SHP77 treated with DMSO at 0.1 percent for 48 hours (cell line): Measurements from ENCODE around the gene ANKMY1.

Source experiments
- DNase-seq: peaks from one replicate; lab custom pipeline; 2025; lab: John Stamatoyannopoulos, UW

ANKMY1 gene

DNA sequence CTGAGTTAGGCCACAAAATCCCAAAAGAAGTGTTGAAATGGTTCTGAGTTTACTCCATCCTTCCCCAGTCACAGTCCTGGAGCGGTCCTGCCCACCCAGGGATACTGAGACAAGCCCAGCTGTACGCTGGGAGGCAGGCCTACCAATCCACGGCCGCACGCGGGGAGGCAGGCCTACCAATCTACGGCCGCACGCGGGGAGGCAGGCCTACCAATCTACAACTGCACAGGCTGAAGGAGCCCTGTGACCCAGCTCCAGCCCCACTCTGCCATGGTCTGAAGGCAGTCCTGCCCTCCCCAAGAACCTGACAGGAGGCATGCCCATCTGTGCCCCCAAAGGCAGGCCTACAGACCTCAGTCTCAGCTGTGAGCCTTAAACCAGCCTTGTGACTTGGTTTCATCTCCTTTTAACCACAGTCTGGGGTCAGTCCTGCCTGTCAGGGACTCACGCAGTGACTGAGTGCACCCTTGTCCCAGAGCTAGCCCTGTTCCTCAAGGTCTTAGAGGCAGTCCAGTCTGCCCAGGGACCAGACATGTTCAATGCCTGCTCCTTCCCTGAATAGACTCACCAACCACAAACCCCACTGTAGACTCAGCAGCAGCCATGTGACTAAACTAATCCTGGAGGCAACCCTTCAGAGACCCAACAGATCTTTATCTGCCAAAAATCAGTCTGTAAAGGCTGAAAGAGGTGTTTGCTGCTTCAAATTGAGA is 85.6 kb downstream of the ANKMY1 start:
- no peak for DNase-seq

DNA sequence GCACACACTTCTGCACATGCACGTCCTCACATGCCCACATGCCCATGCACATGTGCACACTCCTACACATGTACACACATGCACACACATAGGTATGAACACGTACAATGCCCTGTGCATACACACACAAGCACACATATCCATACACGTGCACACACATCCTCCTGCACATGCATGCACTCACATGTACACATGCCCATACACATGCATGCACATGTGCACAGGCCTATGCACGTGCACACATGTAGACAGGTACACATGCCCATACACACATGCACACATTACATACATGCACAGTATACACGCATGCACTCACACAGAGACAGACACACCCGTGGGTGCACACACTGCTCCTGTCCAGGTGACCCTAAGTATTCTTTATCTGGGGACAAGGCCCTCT is 88.0 kb downstream of the ANKMY1 start:
- no peak for DNase-seq

DNA sequence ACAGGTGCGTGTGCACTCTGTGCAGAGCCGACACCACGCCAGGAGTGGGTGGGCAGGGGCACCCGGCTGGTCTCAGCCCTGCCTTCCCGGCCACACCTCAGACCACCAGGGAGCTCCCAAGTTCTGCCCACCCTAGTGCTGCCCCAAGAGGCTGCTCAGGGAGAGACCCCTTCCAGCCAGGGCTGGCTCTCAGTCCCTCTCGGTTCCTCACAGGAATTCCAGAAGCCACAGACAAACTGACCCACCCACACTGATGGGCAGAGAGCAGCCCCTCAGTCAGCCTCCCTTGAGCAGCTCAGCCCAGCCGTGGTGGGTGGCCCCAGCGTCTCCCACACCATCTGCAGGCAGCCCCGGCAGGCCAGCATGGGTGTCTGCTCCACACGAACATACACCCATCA is 88.5 kb downstream of the ANKMY1 start:
- DNase-seq, result no peak

DNA sequence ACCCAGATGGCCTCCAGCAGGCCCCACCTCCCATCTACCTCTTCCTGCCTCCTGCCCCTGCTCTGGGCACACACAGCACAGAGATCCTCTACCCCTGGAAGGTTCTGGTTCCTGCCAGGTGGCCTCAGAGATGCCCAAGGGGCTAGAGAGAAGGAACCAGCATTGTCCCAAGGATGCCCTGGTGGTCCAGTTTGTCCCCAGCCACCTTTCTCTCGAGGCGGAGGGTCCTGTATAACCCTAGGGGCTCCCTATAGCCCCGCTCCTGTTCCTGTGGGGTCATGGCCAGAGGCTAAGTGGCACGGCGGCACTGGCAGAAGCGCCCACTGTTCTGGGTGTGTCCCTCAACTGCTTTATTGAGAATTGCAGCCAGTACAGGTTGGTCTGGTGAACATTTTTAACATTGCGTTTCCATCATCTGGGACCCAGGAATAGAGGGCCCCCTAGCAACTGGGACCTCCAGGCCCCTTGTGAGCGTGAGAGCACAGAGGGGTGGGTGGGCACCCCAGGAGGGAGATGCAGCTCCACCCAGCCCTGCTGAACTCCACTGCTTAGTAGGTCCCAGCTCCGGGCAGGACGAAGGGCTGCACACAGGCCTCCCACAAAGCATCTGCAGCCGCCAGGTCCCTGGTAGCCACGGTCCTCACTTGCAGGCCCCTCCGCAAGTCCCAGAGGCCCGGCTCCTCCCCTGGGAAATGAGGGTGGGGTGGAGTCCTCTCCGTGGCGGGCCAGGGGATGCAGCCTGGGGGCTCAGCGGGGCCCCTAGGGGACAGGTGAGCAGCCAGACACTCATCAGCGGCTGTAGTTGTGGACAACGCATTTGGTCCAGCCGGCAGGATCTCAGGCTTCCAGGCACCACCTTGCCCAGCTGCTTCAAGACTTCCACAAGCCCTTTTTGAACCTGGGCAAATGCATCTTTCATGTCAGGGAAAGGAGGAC is 89.2 kb downstream of the ANKMY1 start:
- no peak for DNase-seq

DNA sequence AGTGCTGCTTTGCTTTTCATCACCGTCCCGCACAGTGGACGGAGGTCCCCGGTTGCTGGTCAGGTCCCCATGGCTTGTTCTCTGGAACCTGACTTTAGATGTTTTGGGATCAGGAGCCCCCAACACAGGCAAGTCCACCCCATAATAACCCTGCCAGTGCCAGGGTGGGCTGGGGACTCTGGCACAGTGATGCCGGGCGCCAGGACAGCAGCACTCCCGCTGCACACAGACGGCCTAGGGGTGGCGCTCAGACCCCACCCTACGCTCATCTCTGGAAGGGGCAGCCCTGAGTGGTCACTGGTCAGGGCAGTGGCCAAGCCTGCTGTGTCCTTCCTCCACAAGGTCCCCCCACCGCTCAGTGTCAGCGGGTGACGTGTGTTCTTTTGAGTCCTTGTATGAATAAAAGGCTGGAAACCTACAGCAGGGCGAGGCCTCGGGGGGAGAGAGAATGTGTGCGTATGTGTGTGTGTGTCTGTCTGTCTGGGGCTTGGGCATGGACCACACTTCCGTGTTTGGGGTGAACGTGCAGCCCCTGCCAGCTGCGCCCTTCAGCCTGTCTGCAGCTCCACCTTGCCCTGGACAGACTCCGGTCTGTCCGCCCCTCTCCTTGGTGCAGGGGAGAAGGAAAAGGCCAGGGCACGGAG is 90.0 kb downstream of the ANKMY1 start:
- DNase-seq, result no peak

DNA sequence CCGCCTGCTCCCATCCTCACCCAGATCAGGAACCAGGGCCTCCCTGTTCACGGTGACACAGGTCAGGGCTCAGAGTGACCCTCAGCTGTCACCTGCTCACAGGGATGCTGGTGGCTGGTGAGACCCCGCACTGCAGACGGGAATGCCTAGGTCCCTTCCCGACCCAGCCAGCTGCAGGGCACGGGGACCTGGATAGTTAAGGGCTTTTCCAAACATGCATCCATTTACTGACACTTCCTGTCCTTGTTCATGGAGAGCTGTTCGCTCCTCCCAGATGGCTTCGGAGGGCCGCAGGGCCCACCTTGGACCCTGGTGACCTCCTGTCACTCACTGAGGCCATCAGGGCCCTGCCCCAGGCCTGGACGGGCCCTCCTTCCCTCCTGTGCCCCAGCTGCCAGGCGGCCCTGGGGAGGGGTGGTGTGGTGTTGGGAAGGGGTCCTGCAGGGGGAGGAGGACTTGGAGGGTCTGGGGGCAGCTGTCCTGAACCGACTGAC is 90.6 kb downstream of the ANKMY1 start:
- no peak for DNase-seq

DNA sequence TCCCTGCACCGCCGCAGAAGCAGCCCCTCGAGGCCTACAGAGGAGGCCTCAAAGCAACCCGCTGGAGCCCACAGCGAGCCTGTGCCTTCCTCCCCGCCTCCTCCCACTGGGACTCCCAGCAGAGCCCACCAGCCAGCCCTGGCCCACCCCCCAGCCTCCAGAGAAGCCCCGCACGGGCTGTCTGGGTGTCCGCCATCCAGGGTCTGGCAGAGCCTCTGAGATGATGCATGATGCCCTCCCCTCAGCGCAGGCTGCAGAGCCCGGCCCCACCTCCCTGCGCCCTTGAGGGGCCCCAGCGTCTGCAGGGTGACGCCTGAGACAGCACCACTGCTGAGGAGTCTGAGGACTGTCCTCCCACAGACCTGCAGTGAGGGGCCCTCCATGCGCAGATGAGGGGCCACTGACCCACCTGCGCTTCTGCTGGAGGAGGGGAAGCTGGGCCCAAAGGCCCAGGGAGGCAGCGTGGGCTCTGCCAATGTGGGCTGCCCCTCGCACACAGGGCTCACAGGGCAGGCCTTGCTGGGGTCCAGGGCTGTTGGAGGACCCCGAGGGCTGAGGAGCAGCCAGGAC is 91.1 kb downstream of the ANKMY1 start:
- no peak for DNase-seq

DNA sequence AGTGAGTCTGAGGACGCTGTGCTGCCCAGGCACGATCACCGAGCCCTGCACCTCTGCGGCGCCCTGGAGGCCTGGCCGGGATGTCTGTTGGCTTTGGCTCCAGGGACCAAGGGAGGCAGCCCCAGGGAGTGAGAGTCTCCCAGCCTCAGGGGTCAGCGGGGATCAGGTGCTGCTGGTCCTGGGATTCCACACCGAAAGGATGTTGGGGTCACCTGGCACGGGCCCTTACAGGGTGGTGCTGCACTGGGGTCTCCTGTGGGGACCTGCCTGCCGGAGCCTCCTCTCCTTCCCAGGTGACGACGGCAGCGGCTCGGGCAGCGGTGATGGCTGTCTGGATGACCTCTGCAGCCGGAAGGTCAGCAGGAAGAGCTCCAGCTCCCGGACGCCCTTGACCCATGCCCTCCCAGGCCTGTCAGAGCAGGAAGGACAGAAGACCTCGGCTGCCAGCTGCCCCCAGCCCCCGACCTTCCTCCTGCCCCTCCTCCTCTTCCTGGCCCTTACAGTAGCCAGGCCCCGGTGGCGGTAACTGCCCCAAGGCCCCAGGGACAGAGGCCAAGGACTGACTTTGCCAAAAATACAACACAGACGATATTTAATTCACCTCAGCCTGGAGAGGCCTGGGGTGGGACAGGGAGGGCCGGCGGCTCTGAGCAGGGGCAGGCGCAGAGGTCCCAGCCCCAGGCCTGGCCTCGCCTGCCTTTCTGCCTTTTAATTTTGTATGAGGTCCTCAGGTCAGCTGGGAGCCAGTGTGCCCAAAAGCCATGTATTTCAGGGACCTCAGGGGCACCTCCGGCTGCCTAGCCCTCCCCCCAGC is 91.8 kb downstream of the ANKMY1 start:
- DNase-seq, result no peak

DNA sequence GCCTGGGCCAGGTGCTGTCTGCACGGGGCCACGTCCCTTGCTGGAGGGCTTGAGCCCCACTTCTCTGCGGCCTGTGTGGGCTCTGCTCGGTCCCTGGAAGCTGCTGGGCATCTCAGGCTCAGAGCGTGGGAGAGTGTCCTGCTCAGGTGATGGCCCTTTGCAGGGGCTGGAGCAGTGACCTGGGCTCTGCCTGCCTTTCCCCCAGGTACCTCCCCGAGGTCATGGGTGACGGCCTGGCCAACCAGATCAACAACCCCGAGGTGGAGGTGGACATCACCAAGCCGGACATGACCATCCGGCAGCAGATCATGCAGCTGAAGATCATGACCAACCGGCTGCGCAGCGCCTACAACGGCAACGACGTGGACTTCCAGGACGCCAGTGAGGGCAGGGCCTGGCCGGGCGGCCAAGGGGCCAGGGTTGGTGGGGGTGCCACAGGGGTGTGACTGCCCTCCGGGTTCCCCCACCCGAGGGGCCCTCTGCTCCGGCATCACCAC is 92.5 kb downstream of the ANKMY1 start:
- DNase-seq, result no peak

DNA sequence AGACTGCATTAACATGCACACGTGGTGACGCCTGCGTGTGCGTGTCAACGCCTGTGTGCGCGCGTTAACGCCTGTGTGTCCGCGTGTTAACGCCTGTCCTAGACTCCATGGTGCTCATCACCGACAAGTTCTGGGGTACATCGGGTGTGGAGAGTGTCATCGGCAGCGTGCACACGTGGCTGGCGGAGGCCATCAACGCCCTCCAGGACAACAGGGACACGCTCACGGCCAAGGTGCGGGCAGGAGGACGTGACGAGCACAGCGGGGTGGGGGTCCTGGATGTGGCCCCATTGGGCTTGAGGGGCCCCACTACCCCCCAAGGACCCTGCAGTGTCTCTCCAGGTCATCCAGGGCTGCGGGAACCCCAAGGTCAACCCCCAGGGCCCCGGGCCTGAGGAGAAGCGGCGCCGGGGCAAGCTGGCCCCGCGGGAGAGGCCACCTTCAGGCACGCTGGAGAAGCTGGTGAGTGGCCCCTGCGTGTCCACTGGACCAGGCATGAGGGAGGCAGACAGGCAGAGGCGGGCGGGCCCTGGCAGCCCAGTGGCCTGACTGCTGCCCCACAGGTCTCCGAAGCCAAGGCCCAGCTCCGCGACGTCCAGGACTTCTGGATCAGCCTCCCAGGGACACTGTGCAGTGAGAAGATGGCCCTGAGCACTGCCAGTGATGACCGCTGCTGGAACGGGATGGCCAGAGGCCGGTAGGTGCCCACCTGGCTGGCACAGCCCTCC is 93.1 kb downstream of the ANKMY1 start:
- DNase-seq, result no peak

DNA sequence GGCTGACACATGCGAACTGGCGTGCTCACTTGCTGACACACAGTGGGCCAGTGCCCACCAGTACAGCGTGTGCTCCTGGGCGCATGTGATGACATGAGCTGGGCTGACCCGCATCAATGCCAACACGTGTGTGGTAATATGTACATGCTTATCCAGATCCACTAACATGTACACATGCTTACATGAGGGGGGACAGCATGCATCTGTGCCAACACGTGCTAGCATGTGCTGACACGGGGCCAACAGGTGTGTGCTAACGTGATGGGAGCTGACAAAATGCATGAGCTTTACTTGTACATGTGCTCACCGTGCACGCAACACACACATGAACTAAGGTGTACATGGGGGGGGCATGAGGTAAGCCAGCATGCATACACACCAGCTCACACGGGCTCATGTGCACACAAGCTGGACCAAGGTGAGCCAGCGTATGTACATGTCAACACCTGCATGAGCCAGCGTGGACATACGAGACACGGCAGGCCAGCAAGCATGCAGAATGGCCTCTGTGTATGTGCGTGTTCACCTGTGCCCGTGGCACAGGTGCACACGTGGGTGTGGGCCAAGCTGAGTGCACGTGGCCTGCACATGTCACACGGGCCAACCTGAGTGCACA is 93.8 kb downstream of the ANKMY1 start:
- DNase-seq, result no peak

DNA sequence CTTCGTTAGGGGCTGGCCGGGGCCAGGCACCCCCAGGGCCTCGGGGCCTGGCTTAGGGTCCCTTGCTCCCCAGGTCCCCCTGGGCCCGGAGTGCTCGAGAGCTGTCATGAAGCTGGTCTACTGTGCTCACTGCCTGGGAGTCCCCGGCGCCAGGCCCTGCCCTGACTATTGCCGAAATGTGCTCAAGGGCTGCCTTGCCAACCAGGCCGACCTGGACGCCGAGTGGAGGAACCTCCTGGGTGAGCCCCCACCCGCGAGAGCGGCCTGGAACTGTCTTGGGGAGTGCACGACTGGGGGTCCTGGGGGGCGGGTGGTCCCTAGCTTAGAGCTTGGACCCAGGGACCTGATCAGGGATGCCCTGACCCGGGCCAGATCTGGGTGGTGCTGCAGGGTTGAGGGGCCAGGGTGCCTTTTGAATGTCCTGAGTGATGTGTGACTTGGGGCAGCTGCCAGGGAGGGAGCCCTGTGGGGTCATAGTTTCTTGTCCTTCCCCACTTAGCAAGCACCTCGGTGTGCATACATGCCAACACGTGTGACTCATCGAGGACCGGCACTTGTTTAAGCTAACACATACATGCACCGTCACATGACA is 94.4 kb downstream of the ANKMY1 start:
- DNase-seq, result no peak

DNA sequence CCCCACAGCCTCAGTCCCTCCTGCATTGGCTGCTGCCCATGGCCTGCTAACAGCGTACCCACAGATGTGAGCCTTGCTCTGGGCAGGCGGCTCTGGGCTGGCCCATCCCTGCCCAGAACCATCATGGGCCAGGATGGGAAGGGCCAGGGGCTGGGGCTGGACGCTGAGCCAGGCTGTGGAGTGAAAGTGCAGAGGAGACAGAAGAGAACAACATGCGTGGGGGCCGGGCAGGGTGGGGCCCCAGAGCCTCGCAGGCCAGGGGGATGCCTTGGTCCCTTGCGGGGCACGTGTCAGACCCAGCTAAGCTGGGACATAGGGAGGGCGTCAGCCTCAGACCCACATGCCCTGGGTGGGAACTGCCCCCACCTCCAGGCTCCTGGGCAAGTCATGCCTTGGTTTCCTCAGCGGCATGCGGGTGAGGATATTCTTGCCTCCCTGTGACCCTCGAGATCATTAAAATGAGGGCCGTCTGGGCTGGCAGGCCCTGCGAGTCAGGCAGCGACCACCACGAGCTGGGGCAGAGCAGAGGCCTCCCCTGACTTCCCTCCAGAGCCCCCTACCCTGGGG is 95.0 kb downstream of the ANKMY1 start:
- no peak for DNase-seq

DNA sequence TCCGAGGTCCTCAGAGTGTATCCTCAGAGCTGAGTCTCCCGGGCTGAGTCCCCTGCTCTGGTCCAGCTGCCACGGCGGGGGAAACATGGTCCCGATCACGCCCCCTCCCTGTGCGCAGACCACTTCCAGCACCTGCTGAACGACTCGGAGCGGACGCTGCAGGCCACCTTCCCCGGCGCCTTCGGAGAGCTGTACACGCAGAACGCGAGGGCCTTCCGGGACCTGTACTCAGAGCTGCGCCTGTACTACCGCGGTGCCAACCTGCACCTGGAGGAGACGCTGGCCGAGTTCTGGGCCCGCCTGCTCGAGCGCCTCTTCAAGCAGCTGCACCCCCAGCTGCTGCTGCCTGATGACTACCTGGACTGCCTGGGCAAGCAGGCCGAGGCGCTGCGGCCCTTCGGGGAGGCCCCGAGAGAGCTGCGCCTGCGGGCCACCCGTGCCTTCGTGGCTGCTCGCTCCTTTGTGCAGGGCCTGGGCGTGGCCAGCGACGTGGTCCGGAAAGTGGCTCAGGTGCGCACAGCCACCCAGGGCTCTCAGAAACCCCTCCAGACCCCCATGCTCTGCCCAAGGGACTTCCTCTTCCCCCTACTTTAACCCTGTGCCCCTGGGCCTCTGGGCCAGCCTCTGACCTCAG is 95.6 kb downstream of the ANKMY1 start:
- DNase-seq, result no peak

DNA sequence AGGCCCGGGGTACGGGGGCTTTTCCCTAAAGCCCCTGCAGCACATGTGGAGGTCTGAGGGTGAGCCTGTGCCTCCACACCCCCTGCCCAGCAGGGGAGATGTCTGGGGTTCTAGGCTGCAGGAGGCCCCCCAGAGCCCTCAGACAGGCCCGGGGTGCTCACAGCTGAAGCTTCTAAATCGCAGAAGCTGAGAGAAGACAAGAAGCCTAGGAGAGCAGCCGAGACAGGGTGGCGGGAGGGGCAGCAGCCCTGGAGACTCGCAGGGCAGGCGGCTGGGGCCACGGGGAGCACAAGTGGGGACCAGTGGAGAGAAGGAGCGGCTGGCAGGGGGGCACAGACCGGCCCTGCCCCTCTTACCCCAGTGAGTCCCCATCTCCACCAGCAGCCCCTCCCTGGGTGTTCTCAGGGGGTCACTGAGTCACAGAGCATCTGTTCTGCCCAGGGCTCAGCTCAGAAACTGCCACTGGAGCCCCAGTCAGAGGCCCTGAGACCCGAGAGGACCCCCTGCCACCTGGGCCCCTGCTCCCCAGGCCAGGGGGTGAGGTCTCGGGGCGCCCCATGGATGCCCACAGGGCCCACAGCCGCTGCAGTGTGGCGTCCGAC is 96.2 kb downstream of the ANKMY1 start:
- no peak for DNase-seq

DNA sequence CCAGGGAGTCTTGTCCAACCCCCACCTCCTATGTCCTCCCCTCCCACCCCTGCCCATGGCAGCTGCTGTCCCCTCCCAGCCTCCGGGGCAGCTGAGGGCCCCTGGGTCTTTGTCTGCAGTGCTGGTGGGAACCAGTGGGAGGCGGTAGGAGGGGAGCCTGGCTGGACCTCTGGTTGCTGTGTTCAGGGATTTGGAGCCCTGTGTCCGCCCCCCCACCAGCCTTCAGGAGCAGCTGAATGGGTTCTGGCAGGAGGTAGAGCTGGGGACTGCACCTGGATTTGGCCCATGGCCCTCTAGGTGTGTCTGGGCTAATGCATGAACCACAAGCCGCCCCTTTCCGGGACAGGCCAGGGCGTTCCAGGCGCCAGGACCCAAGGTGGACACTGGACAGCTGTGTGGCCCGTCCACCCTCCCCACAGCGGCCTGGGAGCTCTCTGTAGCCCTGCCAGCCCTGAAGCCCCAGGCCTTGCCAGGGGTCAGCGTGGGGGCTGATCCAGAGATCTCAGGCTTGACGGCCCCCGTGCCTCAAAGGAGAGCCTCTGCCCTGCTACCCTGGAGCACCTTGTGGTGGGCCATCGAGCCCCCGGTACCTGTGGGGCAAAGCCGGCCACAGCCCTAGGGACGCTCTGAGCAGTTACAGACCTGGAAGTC is 96.9 kb downstream of the ANKMY1 start:
- DNase-seq, result no peak

DNA sequence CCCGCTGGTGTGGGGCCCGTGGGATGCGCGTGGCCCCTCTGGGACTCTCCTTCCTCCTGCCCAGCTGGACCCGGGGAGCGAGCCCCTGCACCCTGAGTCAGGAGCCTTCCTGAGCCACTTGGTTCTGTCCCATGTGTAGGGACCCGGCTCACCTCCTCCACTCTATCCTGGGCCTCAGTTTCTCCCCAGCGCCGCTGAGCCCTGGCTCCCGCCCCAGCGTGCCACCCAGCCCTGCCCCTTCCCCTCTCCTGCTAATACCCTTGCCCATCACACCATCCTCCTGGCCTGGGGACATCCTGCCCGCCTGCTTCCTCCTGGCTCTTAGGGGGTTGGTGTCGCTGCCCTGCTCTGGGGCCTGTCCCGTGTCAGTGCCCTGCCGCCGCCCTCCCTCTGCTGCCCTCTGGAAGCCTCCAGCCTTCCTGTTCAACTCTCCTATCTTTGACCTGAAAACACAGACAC is 97.5 kb downstream of the ANKMY1 start:
- DNase-seq, result no peak
